Astrocyte of the spinal cord (primary cell): ENCODE results near the gene IL15.

ENCODE experiments used
- DNase-seq: peaks from one replicate; pipeline ENCODE4 v3.0.0; 2011; ENCODE audit warnings: low read depth, low spot score
- H3K4me3 ChIP-seq: 2 replicates; pipeline ENCODE4 v1.5.1; 2011; ENCODE audit warnings: low read depth, mild to moderate bottlenecking, low read length, moderate library complexity
- CTCF ChIP-seq: IDR thresholded peaks from 2 replicates; pipeline ENCODE4 v1.5.1; 2012; ENCODE audit warnings: low read depth, mild to moderate bottlenecking, low read length, inconsistent platforms
- in situ Hi-C: cut with HindIII; loops from 2 replicates; pipeline ENCODE4 v1.10.0; 2017; ENCODE audit warnings: low sequenced_read_pairs

IL15 gene

DNA sequence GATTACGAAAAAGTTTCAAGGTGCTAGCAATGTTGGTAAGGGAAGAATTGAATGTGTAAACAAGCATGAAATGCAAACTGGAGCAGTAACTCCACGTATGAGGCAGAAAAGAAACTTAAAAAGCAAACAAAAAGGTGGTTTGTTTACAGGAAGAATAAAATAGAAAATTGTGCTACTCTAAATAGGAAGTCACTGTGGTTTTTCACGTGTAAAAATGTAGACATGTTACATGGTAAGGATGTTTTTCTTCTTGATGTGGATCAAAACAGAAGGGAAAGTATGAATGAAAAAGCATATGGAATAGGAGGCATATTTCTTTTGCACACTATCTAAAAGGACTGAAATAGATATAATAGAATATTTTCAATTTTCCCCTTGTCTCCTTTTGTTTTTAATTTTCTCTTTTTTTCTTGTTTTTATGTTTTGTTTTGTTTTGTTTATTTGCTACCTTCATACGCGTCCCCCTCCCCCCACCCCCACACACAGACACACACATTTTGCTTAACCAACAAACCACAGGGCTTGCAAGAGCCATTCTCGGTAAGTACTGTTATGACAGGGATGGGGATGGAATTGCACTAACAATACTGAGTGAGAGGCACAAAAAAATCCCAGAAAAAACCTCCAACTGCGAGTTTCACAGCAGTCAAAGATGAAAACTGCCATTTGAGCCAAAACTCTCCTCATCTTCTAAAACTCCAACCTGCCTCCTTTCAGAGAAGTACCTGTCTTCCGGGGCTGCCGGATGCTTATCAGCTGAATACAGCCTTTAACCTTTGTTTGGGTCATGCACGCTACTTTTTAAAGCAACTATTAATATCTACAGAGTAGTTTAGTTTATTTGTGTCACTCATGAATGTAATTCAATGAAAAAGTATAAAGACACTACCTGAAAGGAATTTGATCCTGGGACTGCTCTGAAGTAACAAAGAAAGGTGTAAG, 135.8 kb downstream of the IL15 start:
- in situ Hi-C loops, result no loop called here
- H3K4me3 ChIP-seq, result no peak overlapping the region
- no peak for TF ChIP-seq CTCF
- no peak for DNase-seq

DNA sequence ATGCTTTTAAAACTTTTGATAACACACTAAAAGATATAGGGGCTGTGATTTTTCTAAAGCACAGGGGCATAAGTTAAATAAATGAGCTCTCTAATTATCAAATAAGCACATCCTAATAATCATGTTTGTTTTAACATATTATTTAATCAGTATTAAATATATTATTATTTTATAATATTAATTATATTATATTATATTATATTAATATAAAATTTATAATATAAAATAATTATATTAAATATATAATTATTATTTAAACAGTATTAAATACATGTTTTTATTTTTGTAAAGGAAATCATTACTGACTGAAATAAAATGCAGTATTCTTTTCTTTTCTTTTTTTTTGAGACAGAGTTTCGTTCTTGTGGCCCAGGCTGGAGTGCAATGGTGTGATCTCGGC, 136.5 kb downstream of the IL15 start:
- in situ Hi-C loops, result no loop called here
- no peak for DNase-seq
- TF ChIP-seq CTCF, result no peak
- H3K4me3 ChIP-seq, result no peak overlapping the region

GRCh38 chr4:141782205-141782604, 145.8 kb downstream of the IL15 start:
- in situ Hi-C loops, result no loop called here
- no peak for TF ChIP-seq CTCF
- no peak for DNase-seq
- H3K4me3 ChIP-seq, result no peak overlapping the region
